Peyer's patch (tissue), 4 donors: ENCODE results near the gene AKIP1. TPM values are rescaled to one million over a fixed set of nuclear protein-coding genes. Genes with fewer than 3 reads are reported as not detected.
"Not testable (repeated sequence)": the region's sequence is repeated elsewhere in the genome, so short reads cannot be mapped to it uniquely, and the experiment has no call there.

Experiments used
- DNase-seq, 3 donors: peaks; one replicate each; pipeline ENCODE4 v3.0.0-alpha.2; 2017 to 2019
- H3K27ac ChIP-seq, 4 donors: fragments of 200-600 bp; sonication (generic); one replicate each; pipeline ENCODE4 v1.5.1; 2016 to 2019
- H3K27me3 ChIP-seq, 2 donors: fragments of 200-600 bp; sonication (generic); one replicate each; pipeline ENCODE4 v1.5.1; 2019
- H3K36me3 ChIP-seq, 3 donors: fragments of 200-600 bp; sonication (generic); one replicate each; pipeline ENCODE4 v1.5.1; 2016 to 2019
- H3K4me1 ChIP-seq, 4 donors: fragments of 200-600 bp; sonication (generic); one replicate each; pipeline ENCODE4 v1.5.1; 2016 to 2019
- H3K4me3 ChIP-seq, 4 donors: fragments of 200-600 bp; sonication (generic); 1 replicate in 3 of 4; 2 replicates in 1 of 4; pipeline ENCODE4 v1.5.1; 2016 to 2019; ENCODE audit warnings: mild to moderate bottlenecking in 1 of 4
- H3K9me3 ChIP-seq, 4 donors: fragments of 200-600 bp; sonication (generic); one replicate each; pipeline ENCODE4 v1.5.1; 2016 to 2019; ENCODE audit warnings: mild to moderate bottlenecking in 1 of 4
- POLR2A ChIP-seq, 2 donors: fragments of 450-650 bp; IDR thresholded peaks; one replicate each; pipeline ENCODE4 v1.5.1; 2017; ENCODE audit warnings: antibody characterized with exemption in 2 of 2, mild to moderate bottlenecking in 2 of 2, moderate library complexity in 2 of 2
- total RNA-seq, 4 donors: library from RNA; depleted of rRNA; stranded (reverse); fragments of >200 nt; gene quantifications; one replicate each; pipeline ENCODE4 v1.1.0, GENCODE V29; 2016
- TF ChIP-seq, protein P1 (sequence below), 6 experiments: fragments of 450-650 bp in 4 of 6; fragments of 200-600 bp in 2 of 6; sonication (generic) in 1 of 6; IDR thresholded peaks; one replicate each; pipeline ENCODE4 v1.5.1; 2017 to 2019; ENCODE audit warnings: antibody characterized with exemption in 6 of 6, mild to moderate bottlenecking in 3 of 6, moderate library complexity in 1 of 6

The AKIP1 gene
- total RNA-seq, 4 donors from 2014 or later: 8.6 to 21.7 (median 12.5) TPM

DNA sequence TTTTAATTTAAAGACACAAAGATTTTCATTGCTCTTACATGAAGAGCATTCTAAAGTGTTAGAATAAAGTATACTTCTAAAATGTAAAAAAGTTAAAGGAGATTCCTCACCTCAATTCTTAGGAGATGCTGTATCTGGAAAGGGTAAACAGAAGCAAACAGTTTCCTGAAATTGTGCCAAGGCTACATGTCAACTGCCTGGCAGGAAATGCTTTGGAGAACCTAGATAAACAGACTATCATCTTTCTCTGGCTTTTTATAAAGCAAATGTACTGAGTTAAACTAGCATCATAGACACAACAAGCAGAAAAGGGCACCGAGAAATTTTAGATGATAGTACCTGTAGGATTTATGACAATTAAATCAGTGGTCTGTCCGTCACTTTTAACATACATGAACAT is 24.7 kb upstream of the AKIP1 start:
- DNase-seq: no peak
- Histone ChIP-seq H3K4me1 (no peaks in the 10 kb centered on the region), H3K9me3 (no peaks in the 10 kb centered on the region), H3K27ac (no peak overlapping the region), H3K36me3 (no peaks in the 10 kb centered on the region), H3K4me3 (no peak overlapping the region), H3K27me3 (no peaks in the 10 kb centered on the region)
- TF ChIP-seq POLR2A (IDR thresholded peaks at IDR 0.05): no peak
- TF ChIP-seq, protein P1, sequence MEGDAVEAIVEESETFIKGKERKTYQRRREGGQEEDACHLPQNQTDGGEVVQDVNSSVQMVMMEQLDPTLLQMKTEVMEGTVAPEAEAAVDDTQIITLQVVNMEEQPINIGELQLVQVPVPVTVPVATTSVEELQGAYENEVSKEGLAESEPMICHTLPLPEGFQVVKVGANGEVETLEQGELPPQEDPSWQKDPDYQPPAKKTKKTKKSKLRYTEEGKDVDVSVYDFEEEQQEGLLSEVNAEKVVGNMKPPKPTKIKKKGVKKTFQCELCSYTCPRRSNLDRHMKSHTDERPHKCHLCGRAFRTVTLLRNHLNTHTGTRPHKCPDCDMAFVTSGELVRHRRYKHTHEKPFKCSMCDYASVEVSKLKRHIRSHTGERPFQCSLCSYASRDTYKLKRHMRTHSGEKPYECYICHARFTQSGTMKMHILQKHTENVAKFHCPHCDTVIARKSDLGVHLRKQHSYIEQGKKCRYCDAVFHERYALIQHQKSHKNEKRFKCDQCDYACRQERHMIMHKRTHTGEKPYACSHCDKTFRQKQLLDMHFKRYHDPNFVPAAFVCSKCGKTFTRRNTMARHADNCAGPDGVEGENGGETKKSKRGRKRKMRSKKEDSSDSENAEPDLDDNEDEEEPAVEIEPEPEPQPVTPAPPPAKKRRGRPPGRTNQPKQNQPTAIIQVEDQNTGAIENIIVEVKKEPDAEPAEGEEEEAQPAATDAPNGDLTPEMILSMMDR (IDR thresholded peaks at IDR 0.05): no peak

DNA sequence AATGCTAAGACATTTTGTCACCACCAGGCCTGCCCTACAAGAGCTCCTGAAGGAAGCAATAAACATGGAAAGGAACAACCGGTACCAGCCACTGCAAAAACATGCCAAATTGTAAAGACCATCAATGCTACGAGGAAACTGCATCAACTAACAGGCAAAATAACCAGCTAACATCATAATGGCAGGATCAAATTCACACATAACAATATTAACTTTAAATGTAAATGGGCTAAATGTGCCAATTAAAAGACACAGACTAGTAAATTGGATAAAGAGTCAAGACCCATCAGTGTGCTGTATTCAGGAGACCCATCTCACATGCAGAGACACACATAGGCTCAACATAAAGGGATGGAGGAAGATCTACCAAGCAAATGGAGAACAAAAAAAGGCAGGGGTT is 19.8 kb upstream of the AKIP1 start:
- H3K27ac ChIP-seq, H3K4me1 ChIP-seq, H3K27me3 ChIP-seq, H3K9me3 ChIP-seq, DNase-seq, H3K36me3 ChIP-seq, H3K4me3 ChIP-seq: not testable (repeated sequence)

DNA sequence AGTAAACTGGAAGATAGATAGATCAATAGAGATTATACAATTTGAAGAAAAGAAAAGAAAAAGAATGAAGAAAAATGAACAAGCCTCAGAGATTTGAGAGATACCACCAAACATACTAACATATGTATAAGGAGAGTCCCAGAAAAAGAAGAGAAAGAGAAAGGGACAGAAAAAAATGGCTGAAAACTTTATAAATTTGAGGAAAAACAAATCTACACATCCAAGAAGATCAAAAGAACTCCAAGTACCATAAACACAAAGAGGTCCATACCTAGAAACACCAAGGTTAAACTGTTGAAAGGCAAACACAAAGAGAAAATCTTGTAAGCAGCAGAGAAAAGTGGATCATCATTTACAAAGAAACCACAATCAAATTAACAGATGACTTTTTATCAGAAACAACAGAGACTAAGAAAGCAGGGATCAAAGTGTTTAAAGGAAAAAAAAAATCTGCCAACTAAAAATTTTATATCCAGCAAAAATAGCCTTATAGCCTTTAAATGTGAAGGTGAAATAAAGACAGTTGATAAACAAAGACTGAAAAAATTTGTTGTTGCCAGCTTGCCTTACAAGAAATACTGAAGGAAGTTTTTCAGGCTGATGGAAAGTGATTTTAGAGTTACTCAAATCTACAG is 11.8 kb upstream of the AKIP1 start:
- H3K27ac ChIP-seq: no peak overlapping the region
- no peak for DNase-seq
- no peaks in the 10 kb centered on the region for H3K4me1 ChIP-seq
- H3K4me3 ChIP-seq: no peak overlapping the region
- H3K36me3 ChIP-seq: no peaks in the 10 kb centered on the region
- no peaks in the 10 kb centered on the region for H3K27me3 ChIP-seq
- H3K9me3 ChIP-seq: peaks cover 0 to 7% (median 0%) of the 10 kb centered on the region in 4 donors
- TF ChIP-seq POLR2A (IDR thresholded peaks at IDR 0.05): no peak
- TF ChIP-seq, protein P1 (IDR thresholded peaks at IDR 0.05): no peak

DNA sequence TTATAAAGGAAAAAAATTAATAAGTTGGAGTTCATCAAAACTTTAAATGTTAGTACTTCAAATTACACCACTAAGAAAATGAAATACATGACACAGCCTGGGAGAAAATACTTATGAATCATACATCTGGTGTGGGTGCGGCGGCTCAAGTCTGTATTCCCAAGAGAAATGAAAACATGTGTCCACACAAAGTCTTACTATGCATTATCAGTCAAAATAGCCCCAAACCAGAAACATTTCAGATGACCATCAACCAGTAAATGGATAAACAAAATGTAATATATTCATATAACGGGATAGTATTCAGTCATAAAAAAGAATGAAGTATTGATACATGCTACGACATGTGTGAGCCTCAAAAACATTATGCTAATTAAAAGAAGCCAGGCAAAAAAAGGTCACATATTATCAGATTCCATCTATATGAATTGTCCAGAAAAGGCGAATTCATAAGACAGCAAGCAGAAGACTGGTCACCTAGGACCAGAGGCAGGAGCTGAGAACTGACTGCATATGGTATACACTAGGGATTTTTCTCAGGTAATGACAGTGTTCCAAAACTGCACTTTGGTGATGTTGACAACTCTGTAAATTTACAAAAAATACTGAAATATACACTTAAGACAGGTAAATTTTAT is 5.3 kb upstream of the AKIP1 start:
- no peak overlapping the region for H3K4me3 ChIP-seq
- H3K4me1 ChIP-seq: peaks cover 0 to 7% (median 0%) of the 10 kb centered on the region in 4 donors
- DNase-seq: no peak
- no peaks in the 10 kb centered on the region for H3K36me3 ChIP-seq
- H3K27ac ChIP-seq: no peak overlapping the region
- peaks cover 0 to 3% (median 0%) of the 10 kb centered on the region in 4 donors for H3K9me3 ChIP-seq
- TF ChIP-seq, protein P1 (IDR thresholded peaks at IDR 0.05): no peak
- TF ChIP-seq POLR2A (IDR thresholded peaks at IDR 0.05): no peak
- no peaks in the 10 kb centered on the region for H3K27me3 ChIP-seq

DNA sequence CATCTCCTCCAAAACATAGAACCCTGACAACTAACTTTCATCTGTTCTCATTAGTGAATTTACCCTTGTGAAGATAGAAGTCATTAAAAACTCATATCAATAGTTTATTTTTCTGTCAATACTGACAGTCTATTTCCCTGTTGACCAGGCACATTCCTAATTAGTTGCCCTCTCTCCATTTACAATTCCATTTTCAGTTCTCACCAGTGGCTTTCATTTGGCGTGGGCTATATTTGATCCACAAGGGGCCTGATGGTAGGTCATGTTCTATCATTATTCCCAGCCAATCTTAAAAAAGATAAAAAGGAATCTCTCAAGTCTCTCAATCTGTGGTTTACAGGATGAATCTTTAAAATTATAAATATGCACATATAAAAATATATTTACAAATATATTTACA is 3.9 kb upstream of the AKIP1 start:
- Histone ChIP-seq H3K4me1 (peaks cover 0 to 10% (median 0%) of the 10 kb centered on the region in 4 donors), H3K4me3 (no peak overlapping the region), H3K9me3 (peaks cover 0 to 3% (median 0%) of the 10 kb centered on the region in 4 donors), H3K27ac (no peak overlapping the region), H3K36me3 (no peaks in the 10 kb centered on the region), H3K27me3 (no peaks in the 10 kb centered on the region)
- TF ChIP-seq POLR2A (IDR thresholded peaks at IDR 0.05): no peak
- TF ChIP-seq, protein P1 (IDR thresholded peaks at IDR 0.05): no peak
- DNase-seq: no peak

DNA sequence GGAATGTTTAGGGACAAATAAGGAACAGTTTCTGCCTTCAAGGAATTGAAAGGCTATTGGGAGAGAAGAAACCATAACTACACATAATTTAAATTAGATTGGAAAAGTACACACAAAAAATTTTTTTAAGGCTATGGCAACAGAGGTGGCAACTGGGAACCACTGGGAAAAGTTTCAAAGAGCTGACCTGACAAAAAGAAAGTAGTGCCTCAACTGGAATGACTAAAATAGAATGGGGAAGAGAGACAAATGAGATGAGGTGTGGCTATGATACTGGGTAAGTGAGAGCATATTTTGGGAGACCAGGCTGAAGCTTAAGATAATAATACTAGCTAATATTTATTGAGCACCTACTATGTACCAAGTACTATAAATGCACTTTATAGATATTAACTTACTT is 2.9 kb upstream of the AKIP1 start:
- Histone ChIP-seq H3K27me3 (no peaks in the 10 kb centered on the region), H3K27ac (no peak overlapping the region), H3K36me3 (no peaks in the 10 kb centered on the region), H3K9me3 (peaks cover 0 to 3% (median 0%) of the 10 kb centered on the region in 4 donors), H3K4me1 (peaks cover 0 to 13% (median 0%) of the 10 kb centered on the region in 4 donors), H3K4me3 (no peak overlapping the region)
- no peak for TF ChIP-seq POLR2A (IDR thresholded peaks at IDR 0.05)
- TF ChIP-seq, protein P1 (IDR thresholded peaks at IDR 0.05): no peak
- DNase-seq: no peak
